GM13976 (cell line): Measurements from ENCODE around the gene COL8A1.

Source experiments
- DNase-seq: peaks from one replicate; pipeline ENCODE4 v3.0.0; 2012; ENCODE audit warnings: low spot score
- CTCF ChIP-seq: IDR thresholded peaks from 2 replicates; pipeline ENCODE4 v1.5.1; 2012; ENCODE audit warnings: borderline replicate concordance, mild to moderate bottlenecking; ENCODE audit not compliant: insufficient read depth; ENCODE audit errors: extremely low read depth, missing control alignments, control extremely low read depth
- in situ Hi-C: fragments of 300-500 bp; cut with MboI; formaldehyde crosslinking; loops from one replicate; pipeline ENCODE4 v1.12.0; 2022; ENCODE audit warnings: low sequenced_read_pairs, mixed read lengths, inconsistent platforms; ENCODE audit not compliant: unreplicated experiment

Gene COL8A1

GRCh38 chr3:99772171-99772570 is 133.8 kb downstream of the COL8A1 start:
- in situ Hi-C loops = loop anchor here (25.0 kb wide), 1 partner anchor 660 kb away; no protein-coding TSS in a partner anchor
- DNase-seq = no peak

GRCh38 chr3:99772671-99773070 is 134.3 kb downstream of the COL8A1 start:
- in situ Hi-C loops = loop anchor here (25.0 kb wide), 1 partner anchor 660 kb away; no protein-coding TSS in a partner anchor
- no peak for TF ChIP-seq CTCF
- DNase-seq = no peak

More at GRCh38 chr3:99772171-99772570, 133.8 kb downstream of the COL8A1 start:
- no peak for TF ChIP-seq CTCF

DNA sequence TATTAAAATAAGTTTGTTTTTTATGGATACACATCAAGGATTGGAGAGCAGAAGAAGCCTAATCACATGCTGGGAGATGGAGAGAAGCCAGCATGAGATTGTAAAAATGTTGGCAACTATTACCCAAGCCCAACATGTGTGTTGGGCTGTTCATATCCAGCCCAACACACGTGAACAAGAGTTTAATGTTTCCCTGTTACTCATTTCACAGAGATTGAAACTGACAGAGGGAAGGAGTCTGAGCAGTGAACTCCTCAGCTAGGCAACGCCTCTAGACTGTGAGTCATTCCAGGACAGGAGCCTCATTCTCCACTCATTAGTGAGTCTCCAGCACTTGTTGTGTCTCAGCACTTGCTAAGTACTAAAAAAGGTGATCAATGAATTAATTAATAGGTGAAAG is 136.1 kb downstream of the COL8A1 start:
- in situ Hi-C loops = loop anchor here (25.0 kb wide), 1 partner anchor 662 kb away; no protein-coding TSS in a partner anchor
- peak; percentile 15 for DNase-seq
- TF ChIP-seq CTCF = no peak

DNA sequence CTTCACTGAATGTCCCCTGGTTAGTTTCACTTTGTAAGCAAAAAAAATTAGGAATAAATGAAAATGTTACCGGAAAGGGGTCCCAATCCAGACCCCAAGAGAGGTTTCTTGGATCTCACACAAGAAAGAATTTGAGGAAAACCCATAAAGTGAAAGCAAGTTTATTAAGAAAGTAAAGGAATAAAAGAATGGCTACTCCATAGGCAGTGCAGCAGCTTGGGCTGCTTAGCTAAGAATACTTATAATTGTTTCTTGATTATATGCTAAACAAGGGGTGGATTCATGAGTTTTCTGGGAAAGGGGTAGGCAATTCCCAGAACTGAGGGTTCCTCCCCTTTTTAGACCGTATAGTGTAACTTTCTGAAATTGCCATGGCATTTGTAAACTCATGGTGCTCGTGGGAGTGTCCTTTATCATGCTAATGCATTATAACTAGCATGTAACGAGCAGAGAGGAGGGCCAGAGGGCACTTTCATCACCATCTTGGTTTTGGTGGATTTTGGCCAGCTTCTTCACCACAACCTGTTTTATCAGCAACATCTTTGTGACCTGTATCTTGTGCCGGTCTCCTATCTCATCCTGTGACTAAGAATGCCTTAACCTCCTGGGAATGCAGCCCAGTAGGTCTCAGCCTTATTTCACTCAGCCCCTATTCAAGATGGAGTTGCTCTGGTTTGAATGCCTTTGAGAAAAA is 138.3 kb downstream of the COL8A1 start:
- in situ Hi-C loops = no loop called here
- no peak for TF ChIP-seq CTCF
- no peak for DNase-seq

- no peak for TF ChIP-seq CTCF
- DNase-seq = no peak
- in situ Hi-C loops = no loop called here
Observed at GRCh38 chr3:99777210-99777549, 138.8 kb downstream of the COL8A1 start.

GRCh38 chr3:99777708-99778107 is 139.3 kb downstream of the COL8A1 start:
- no peak for DNase-seq
- in situ Hi-C loops = no loop called here
- TF ChIP-seq CTCF = no peak
